ENCODE measurements around the gene TNFRSF1B.

TNFRSF1B gene

DNA sequence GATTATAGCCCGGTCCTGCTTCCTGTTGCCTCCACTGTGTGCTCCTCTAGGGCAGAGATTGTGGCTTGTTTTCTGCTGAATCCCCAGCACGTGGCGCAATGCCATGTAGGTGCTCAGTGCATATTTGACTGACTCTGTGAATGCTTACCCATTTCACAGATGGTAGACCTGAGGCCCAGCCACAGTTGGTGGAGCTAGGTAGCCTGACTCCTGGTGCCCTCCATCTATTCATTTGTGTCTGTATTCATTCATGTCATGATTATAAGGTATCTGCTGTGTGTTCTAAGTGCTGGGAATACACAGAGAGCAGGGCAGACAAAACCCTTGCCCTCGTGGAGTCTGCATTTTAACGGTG lies 22.5 kb downstream of the TNFRSF1B start:
- no peak for FAIRE-seq
- DNase-seq (ENCODE audit: low spot score): no peak

GRCh38 chr1:12191242-12192032 lies 24.6 kb downstream of the TNFRSF1B start:
- DNase-seq (ENCODE audit: low spot score): no peak

GRCh38 chr1:12194666-12195216 lies 27.9 kb downstream of the TNFRSF1B start:
- no peak for FAIRE-seq
- no peak for DNase-seq (ENCODE audit: low spot score)

More at GRCh38 chr1:12191242-12192032, 24.6 kb downstream of the TNFRSF1B start:
- FAIRE-seq: no peak

GRCh38 chr1:12195416-12195815 lies 28.6 kb downstream of the TNFRSF1B start:
- no peak for DNase-seq (ENCODE audit: low spot score)
- no peak for FAIRE-seq

DNA sequence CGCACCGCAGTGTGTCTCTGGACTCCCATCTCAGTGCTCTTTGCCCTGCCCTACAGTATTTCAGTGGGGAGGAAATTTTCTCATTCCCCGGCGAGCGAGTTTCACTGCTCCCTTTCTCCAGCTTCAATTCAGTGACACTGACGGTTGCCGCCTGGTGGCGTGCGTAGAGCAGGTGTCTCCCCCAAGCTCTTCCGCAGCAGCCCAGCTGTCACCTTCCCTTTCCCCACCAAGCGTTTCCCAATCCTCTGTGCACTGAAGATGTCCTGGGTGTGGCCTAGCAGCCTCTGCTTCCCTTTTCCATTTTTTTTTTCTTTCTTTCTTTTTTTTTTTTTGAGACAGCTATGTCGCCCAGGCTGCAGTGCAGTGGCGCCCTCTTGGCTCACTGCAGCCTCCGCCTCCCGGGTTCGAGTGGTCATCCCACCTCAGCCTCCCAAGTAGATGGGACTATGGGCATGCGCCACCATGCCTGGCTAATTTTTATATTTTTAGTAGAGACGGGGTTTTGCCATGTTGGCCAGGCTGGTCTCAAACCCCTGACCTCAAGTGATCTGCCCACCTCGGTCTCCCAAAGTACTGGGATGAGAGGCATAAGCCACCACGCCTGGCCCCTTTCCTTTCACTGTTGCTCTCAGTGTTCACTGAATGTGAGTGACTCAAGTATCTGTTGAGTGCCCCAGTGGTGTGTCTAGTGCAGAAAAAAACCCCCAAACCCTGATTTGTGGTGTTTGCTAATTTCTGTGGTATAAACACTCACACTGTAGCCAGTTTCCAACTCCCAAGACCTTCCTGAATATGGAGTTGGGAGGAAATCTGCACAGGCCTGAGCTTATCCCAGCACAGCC lies 30.1 kb downstream of the TNFRSF1B start:
- no peak for DNase-seq (ENCODE audit: low spot score)

DNA sequence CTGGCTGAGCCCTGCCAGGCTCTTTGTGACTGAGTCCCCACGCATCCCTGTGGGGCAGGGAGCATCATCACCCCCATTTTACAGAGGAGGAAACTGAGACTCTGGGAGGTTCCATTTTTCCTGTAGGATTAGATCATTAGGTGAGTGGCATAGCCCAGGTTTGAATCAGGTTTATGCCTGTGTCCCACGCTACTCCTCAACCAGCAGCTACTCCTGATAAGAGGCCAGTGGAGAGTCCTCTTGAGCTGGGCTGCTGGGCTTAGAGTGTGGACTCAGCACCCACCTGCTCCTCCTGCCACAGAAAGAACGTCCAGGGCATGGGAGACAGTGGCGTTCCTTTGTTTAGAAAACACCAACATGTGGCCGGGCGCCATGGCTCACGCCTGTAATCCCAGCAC lies 30.7 kb downstream of the TNFRSF1B start:
- DNase-seq (ENCODE audit: low spot score) (no peak), FAIRE-seq (no peak)

More for the DNA sequence above, 30.1 kb downstream of the TNFRSF1B start:
- no peak for FAIRE-seq

GRCh38 chr1:12200208-12200607 lies 33.4 kb downstream of the TNFRSF1B start:
- DNase-seq (ENCODE audit: low spot score) (no peak), FAIRE-seq (no peak)

DNA sequence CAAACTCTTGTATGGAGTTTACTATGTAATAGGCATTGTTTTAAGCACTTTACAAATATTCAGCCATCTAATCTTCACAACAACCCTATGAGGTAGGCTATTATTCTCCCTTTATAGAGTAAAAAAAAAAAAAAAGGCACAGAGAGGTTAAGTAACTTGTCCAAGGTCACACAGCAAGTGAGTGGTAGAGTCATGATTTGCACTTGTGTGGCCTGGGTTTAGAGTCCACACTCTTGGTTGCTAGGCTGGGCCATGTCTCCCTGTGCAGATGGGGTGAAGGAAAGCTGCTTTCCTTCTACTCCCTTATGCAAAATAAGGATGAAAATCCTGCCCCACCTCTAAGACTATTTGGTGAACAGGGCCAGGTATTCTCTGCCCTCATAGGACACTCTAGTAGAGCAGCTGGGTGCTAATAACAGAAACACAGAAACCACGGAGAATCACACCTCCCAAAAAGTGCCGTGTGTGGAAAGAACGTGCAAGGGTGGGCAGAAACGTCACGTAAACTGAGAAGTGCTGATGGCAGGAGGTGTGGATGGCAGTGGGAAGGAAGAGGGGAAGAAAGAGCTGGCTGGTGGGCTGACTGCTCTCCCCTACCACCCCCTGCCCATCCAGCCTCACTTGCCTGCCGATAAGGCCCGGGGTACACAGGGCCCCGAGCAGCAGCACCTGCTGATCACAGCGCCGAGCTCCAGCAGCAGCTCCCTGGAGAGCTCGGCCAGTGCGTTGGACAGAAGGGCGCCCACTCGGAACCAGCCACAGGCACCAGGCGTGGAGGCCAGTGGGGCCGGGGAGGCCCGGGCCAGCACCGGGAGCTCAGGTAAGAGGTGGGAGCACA lies 34.8 kb downstream of the TNFRSF1B start:
- DNase-seq (ENCODE audit: low spot score) (no peak), FAIRE-seq (no peak)

DNA sequence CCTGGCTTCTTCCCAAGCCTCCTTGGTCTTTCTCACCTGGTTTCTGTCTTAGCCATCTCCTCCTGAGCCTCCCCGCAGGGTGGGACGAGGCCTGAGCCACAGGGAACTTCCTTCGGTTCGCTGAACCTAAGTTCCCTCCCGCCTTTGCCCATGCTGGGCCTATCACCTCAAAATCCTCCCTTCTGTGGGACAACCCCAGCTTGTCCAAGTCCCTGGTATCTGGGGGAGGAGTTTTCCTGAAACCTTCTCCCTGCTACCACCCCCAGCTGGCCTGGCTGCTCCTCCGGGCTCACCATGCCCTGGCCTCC lies 35.4 kb downstream of the TNFRSF1B start:
- no peak for FAIRE-seq
- no peak for DNase-seq (ENCODE audit: low spot score)

GRCh38 chr1:12202577-12202976 lies 35.8 kb downstream of the TNFRSF1B start:
- DNase-seq (ENCODE audit: low spot score) (no peak), FAIRE-seq (no peak)

DNA sequence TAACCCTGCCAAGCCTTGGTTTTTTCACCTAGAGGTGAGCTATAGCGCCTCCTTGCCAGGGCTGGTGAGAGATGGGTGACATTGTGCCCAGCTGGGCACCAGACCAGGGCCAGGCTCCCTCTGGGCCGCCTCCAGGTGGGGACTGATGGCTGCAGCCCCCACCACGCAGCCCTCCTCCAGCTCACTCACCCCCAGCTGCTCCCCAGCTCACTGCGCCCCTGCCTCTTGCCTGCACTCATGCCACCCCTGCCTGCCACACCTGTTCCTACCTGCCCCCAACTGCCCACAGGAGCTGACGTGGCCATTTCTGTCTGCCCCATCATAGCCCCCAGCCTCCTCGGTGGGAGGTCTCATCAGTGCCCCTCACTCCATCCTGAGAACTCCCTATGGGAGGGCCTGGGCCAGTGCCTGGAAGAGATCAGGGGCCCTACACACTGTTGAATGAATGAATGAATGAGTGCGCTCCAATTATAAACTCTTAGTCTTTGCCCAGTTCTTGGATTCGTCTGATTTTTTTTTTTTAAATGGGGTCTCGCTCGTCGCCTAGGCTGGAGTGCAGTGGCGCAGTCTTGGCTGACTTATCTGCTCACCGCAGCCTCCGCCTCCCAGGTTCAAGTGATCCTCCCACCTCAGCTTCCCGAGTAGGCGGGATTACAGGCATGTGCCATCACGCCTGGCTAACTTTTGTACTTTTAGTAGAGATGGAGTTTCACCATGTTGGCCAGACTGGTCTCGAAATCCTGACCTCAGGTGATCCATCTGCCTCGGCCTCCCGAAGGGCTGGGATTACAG lies 36.6 kb downstream of the TNFRSF1B start:
- FAIRE-seq (no peak), DNase-seq (ENCODE audit: low spot score) (no peak)

- FAIRE-seq (no peak), DNase-seq (ENCODE audit: low spot score) (no peak)
Observed at GRCh38 chr1:12204140-12204539, 37.3 kb downstream of the TNFRSF1B start.

DNA sequence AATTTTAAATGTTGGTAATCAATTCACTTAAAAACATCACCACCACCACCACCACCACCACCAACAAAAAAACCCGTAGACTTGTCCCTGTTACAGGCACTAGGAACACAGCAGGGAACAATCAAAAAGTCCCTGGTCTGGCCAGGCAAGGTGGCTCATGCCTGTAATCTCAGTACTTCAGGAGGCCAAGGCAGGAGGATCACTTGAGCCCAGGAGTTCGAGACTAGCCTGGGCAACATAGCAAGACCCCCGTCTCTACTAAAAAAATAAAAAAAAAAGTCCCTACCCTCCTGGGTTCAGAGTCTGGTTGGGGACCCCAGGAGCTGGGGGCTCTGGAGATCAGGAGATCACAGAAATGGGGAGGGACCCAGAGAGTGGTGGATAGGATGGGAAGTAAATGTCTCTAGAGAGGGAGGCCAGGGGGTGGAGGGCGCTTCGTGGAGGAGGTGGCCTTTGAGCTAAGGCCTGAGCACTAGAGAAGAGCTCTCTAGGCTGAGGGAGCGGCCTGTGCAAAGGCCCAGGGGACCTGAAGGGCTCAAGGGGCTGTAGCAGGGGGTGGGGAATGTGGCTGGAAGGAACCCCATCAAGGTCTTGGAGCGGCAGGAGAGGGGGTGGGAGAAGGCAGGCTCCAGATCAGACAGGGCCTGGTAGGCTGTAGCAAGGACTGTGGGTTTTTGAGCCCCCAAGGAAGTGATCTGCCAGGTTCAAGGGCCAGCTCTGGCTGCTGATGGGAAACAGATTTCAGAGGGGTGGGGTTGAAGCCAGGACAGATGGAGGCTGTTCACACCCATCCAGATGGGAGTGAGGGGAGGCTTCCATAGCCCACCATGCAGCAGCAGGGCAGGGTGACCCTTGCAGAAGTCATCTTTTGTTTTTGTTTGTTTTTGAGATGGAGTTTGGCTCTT lies 38.2 kb downstream of the TNFRSF1B start:
- no peak for FAIRE-seq

DNA sequence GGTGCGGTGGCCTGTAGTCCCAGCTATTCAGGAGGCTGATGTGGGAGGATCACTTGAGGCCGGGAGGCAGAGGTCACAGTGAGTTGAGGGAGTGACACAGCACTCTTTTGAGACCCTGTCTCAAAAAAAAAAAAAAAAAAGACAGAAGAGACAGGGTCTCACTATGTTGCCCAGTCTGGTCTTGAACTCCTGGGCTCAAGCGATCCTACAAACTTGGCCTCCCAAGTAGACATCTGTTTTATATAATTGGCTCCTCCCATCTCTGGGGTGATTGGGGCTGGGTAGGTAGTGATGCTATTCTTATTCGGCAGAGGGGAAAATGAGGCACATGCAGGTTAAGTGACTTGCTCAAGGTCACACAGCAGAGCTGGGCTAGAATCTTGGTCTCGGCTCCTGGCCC lies 39.4 kb downstream of the TNFRSF1B start:
- no peak for FAIRE-seq
- DNase-seq (ENCODE audit: low spot score): no peak

More for the DNA sequence above, 38.2 kb downstream of the TNFRSF1B start:
- no peak for DNase-seq (ENCODE audit: low spot score)

DNA sequence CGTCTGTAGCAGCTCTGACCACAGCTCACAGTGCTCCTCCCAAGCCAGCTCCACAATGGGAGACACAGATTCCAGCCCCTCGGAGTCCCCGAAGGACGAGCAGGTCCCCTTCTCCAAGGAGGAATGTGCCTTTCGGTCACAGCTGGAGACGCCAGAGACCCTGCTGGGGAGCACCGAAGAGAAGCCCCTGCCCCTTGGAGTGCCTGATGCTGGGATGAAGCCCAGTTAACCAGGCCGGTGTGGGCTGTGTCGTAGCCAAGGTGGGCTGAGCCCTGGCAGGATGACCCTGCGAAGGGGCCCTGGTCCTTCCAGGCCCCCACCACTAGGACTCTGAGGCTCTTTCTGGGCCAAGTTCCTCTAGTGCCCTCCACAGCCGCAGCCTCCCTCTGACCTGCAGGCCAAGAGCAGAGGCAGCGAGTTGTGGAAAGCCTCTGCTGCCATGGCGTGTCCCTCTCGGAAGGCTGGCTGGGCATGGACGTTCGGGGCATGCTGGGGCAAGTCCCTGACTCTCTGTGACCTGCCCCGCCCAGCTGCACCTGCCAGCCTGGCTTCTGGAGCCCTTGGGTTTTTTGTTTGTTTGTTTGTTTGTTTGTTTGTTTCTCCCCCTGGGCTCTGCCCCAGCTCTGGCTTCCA lies 40.1 kb downstream of the TNFRSF1B start:
- no peak for FAIRE-seq
- no peak for DNase-seq (ENCODE audit: low spot score)

GRCh38 chr1:12208271-12208670 lies 41.5 kb downstream of the TNFRSF1B start:
- DNase-seq (ENCODE audit: low spot score) (no peak), FAIRE-seq (no peak)

GRCh38 chr1:12208764-12209494 lies 42.1 kb downstream of the TNFRSF1B start:
- FAIRE-seq: peak; percentile 9

DNA sequence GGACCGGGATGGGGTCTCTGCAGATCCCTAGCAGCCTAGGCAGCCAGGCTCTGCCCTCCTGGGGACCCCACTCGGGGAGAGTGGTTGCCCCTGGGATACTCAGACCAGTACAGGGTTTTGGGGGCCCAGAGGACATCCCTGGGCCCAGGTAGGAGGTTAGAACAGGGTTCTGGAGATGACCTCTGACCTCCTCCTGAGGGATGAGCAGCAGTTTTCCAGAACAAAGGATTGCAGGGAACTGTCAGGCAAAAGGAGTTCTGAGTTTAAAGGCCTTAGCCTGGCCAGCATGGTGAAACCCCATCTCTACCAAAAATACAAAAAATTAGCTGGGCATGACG lies 42.7 kb downstream of the TNFRSF1B start:
- FAIRE-seq (no peak), DNase-seq (ENCODE audit: low spot score) (no peak)

More at GRCh38 chr1:12208764-12209494, 42.1 kb downstream of the TNFRSF1B start:
- DNase-seq (ENCODE audit: low spot score): peak; percentile 85
